ENCODE results near the gene CHAF1B.

Gene CHAF1B

GRCh38 chr21:36429947-36430546 is 44.9 kb downstream of the CHAF1B start:
- DNase-seq = no peak

GRCh38 chr21:36430841-36431240 is 45.6 kb downstream of the CHAF1B start:
- no peak for DNase-seq

GRCh38 chr21:36431252-36431651 is 46.1 kb downstream of the CHAF1B start:
- no peak for DNase-seq

GRCh38 chr21:36433059-36433709 is 48.0 kb downstream of the CHAF1B start:
- no peak for DNase-seq

GRCh38 chr21:36434144-36434543 is 49.0 kb downstream of the CHAF1B start:
- DNase-seq = no peak

- no peak for DNase-seq
Observed at GRCh38 chr21:36436829-36437744, 51.9 kb downstream of the CHAF1B start.

GRCh38 chr21:36437745-36438128 is 52.5 kb downstream of the CHAF1B start:
- no peak for DNase-seq

- no peak for DNase-seq
Observed at GRCh38 chr21:36441715-36442114, 56.5 kb downstream of the CHAF1B start.

- DNase-seq = no peak
Observed at GRCh38 chr21:36446301-36446700, 61.1 kb downstream of the CHAF1B start.

- no peak for DNase-seq
Observed at GRCh38 chr21:36450511-36450910, 65.3 kb downstream of the CHAF1B start.

- no peak for DNase-seq
Observed at GRCh38 chr21:36451506-36451905, 66.3 kb downstream of the CHAF1B start.

- DNase-seq = no peak
Observed at GRCh38 chr21:36452281-36452825, 67.2 kb downstream of the CHAF1B start.

- no peak for DNase-seq
Observed at GRCh38 chr21:36454093-36454531, 68.9 kb downstream of the CHAF1B start.

- no peak for DNase-seq
Observed at GRCh38 chr21:36454706-36455105, 69.5 kb downstream of the CHAF1B start.

GRCh38 chr21:36456729-36457414 is 71.7 kb downstream of the CHAF1B start:
- no peak for DNase-seq

GRCh38 chr21:36459098-36459497 is 73.9 kb downstream of the CHAF1B start:
- DNase-seq = no peak

- no peak for DNase-seq
Observed at GRCh38 chr21:36460866-36461265, 75.7 kb downstream of the CHAF1B start.

- DNase-seq = no peak
Observed at GRCh38 chr21:36461277-36461917, 76.2 kb downstream of the CHAF1B start.

- no peak for DNase-seq
Observed at GRCh38 chr21:36461918-36462486, 76.8 kb downstream of the CHAF1B start.

GRCh38 chr21:36463204-36463603 is 78.0 kb downstream of the CHAF1B start:
- DNase-seq = no peak

GRCh38 chr21:36463991-36464390 is 78.8 kb downstream of the CHAF1B start:
- no peak for DNase-seq

GRCh38 chr21:36464590-36464989 is 79.4 kb downstream of the CHAF1B start:
- no peak for DNase-seq

Data from NCI-H1694 treated with DMSO at 0.1 percent for 48 hours (cell line).